Prostate gland (tissue), 2 donors: Measurements from ENCODE around the gene KAT2A. TPM values are rescaled to one million over a fixed set of nuclear protein-coding genes. Genes with fewer than 3 reads are reported as not detected.

Experiments used
- DNase-seq: peaks from one replicate; pipeline ENCODE4 v3.0.0-alpha.2; 2019; ENCODE audit warnings: low spot score
- H3K27ac ChIP-seq, 2 donors: fragments of 200-600 bp; sonication (generic); 2 replicates each; pipeline ENCODE4 v1.5.1; 2017 to 2019
- H3K27me3 ChIP-seq: fragments of 200-600 bp; sonication (generic); replicated peaks from 2 replicates; pipeline ENCODE4 v1.5.1; 2019; ENCODE audit not compliant: insufficient read depth
- H3K36me3 ChIP-seq, 2 donors: fragments of 200-600 bp; sonication (generic); 1 replicate in 1 of 2; 2 replicates in 1 of 2; pipeline versions ENCODE4 v1.5.1 to v1.8.1; 2017 to 2019
- H3K4me1 ChIP-seq: fragments of 200-600 bp; sonication (generic); replicated peaks from 2 replicates; pipeline ENCODE4 v1.5.1; 2019
- H3K4me3 ChIP-seq, 2 donors: fragments of 200-600 bp; sonication (generic); 2 replicates each; pipeline ENCODE4 v1.5.1; 2017 to 2019
- H3K9me3 ChIP-seq: fragments of 200-600 bp; sonication (generic); 2 replicates; pipeline ENCODE4 v1.5.1; 2017
- POLR2A ChIP-seq: fragments of 450-650 bp; IDR thresholded peaks from one replicate; pipeline ENCODE4 v1.6.1; 2016; ENCODE audit warnings: antibody characterized with exemption, mild to moderate bottlenecking
- POLR2AphosphoS5 ChIP-seq: sonication (generic); formaldehyde crosslinking; IDR thresholded peaks from one replicate; pipeline ENCODE4 v1.6.1; 2017; ENCODE audit warnings: antibody characterized with exemption
- WGBS: methylation state at CpG from one replicate; pipeline ENCODE4 v1.1.5; 2018; 5-methylcytosine and 5-hydroxymethylcytosine counted together
- intact Hi-C: fragments of 100-400 bp; cut with DNase I; formaldehyde crosslinking; loops from one replicate; pipeline ENCODE4 v1.14.2; 2022
- total RNA-seq, 2 donors: library from RNA; depleted of rRNA; stranded (reverse); fragments of >200 nt; gene quantifications; one replicate each; pipeline ENCODE4 v1.1.0, GENCODE V29; 2016
- TF ChIP-seq, protein P1 (sequence below), 4 experiments: fragments of 200-600 bp in 2 of 4; fragments of 450-650 bp in 2 of 4; sonication (generic) in 2 of 4; IDR thresholded peaks; 1 replicate in 3 of 4; 2 replicates in 1 of 4; pipeline ENCODE4 v1.5.1; 2016 to 2019; ENCODE audit warnings: antibody characterized with exemption in 4 of 4, mild to moderate bottlenecking in 2 of 4, moderate library complexity in 2 of 4

Gene KAT2A
- total RNA-seq, 2 donors from 2014 or later, result 32.9 to 90.1 TPM

- intact Hi-C loops, result no loop called here
- H3K4me1 ChIP-seq, result no peaks in the 10 kb centered on the region
- H3K4me3 ChIP-seq, result peak overlapping the region; percentile 82 to 90
- no peaks in the 10 kb centered on the region for H3K9me3 ChIP-seq
- WGBS, result 39% methylated on average over 7 of the region's 7 CpGs
- no peaks in the 10 kb centered on the region for H3K36me3 ChIP-seq
- no peak for DNase-seq
- H3K27me3 ChIP-seq, result no peaks in the 10 kb centered on the region
- no peak overlapping the region for H3K27ac ChIP-seq
- TF ChIP-seq POLR2A, result no peak
- TF ChIP-seq POLR2AphosphoS5, result no peak
- TF ChIP-seq, protein P1, sequence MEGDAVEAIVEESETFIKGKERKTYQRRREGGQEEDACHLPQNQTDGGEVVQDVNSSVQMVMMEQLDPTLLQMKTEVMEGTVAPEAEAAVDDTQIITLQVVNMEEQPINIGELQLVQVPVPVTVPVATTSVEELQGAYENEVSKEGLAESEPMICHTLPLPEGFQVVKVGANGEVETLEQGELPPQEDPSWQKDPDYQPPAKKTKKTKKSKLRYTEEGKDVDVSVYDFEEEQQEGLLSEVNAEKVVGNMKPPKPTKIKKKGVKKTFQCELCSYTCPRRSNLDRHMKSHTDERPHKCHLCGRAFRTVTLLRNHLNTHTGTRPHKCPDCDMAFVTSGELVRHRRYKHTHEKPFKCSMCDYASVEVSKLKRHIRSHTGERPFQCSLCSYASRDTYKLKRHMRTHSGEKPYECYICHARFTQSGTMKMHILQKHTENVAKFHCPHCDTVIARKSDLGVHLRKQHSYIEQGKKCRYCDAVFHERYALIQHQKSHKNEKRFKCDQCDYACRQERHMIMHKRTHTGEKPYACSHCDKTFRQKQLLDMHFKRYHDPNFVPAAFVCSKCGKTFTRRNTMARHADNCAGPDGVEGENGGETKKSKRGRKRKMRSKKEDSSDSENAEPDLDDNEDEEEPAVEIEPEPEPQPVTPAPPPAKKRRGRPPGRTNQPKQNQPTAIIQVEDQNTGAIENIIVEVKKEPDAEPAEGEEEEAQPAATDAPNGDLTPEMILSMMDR (IDR thresholded peaks at IDR 0.05), result no peak
Observed at GRCh38 chr17:42120161-42120769, 902 bp downstream of the KAT2A start.

DNA sequence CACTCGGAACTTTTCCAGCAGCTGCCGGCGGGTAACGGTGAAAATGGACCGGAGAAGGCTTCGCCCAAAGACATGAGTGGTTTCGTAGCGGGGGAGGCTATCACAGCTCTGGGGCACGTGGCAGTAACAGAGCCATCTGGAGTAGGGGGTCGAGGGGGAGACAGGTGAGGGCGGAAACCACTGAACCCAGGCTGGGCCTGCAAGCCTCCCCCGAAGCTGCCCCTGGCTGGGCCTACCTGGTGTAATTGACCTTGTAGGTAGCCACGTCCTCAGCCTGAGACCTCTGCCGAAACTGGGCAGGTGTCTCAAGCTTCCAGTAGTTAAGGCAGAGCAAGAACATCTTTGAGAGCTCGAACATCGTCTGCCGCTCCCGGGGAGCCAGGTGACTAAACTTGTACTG is 1.9 kb downstream of the KAT2A start:
- Histone ChIP-seq H3K9me3 (no peaks in the 10 kb centered on the region), H3K36me3 (no peaks in the 10 kb centered on the region), H3K4me1 (no peaks in the 10 kb centered on the region), H3K27me3 (no peaks in the 10 kb centered on the region), H3K27ac (no peak overlapping the region), H3K4me3 (no peak overlapping the region)
- intact Hi-C loops, result loop anchor here (5.0 kb wide), 1 partner anchor 52 kb away; no protein-coding TSS in a partner anchor
- no peak for TF ChIP-seq POLR2AphosphoS5
- DNase-seq, result no peak
- WGBS, result 87% methylated on average over 18 of the region's 18 CpGs

- no peak for DNase-seq
- TF ChIP-seq POLR2AphosphoS5 (no peak), POLR2A (no peak)
- TF ChIP-seq, protein P1 (IDR thresholded peaks at IDR 0.05), result peak in 3 of 4 experiments; percentile 16 to 39 (median 31)
- no peaks in the 10 kb centered on the region for H3K9me3 ChIP-seq
- H3K27me3 ChIP-seq, result no peaks in the 10 kb centered on the region
- H3K36me3 ChIP-seq, result no peaks in the 10 kb centered on the region
- no peaks in the 10 kb centered on the region for H3K4me1 ChIP-seq
- H3K4me3 ChIP-seq, result no peak overlapping the region
- intact Hi-C loops, result loop anchor here (5.0 kb wide), 1 partner anchor 51 kb away; no protein-coding TSS in a partner anchor
- 70% methylated on average over 2 of the region's 2 CpGs for WGBS
- no peak overlapping the region for H3K27ac ChIP-seq
Observed at GRCh38 chr17:42118545-42118944, 2.6 kb downstream of the KAT2A start.

DNA sequence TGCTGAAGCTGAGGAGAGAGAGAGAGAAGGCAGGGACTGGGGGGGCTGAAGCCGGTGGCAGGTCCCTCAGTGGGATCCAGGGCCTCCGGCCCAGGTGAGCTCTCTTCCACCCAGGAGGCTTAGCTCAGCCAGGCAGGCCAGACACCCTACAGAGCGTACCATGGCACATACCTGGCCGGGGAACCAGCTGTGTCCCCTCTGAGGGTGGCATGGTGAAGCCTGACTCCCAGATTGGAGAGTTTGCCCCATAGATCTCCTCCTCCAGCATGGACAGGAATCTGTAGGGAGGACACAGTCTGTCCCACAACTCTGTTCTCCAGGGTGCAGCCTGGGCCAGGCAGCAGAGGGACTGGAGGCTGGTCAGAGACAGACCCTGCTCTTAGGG is 3.0 kb downstream of the KAT2A start:
- 91% methylated on average over 4 of the region's 4 CpGs for WGBS
- DNase-seq, result no peak
- TF ChIP-seq, protein P1 (IDR thresholded peaks at IDR 0.05), result no peak
- no peak for TF ChIP-seq POLR2A
- TF ChIP-seq POLR2AphosphoS5, result no peak
- Histone ChIP-seq H3K4me3 (no peak overlapping the region), H3K27me3 (no peaks in the 10 kb centered on the region), H3K9me3 (no peaks in the 10 kb centered on the region), H3K27ac (no peak overlapping the region), H3K4me1 (peaks cover 3% of the 10 kb centered on the region), H3K36me3 (no peaks in the 10 kb centered on the region)
- intact Hi-C loops, result loop anchor here (5.0 kb wide), 1 partner anchor 51 kb away; no protein-coding TSS in a partner anchor

DNA sequence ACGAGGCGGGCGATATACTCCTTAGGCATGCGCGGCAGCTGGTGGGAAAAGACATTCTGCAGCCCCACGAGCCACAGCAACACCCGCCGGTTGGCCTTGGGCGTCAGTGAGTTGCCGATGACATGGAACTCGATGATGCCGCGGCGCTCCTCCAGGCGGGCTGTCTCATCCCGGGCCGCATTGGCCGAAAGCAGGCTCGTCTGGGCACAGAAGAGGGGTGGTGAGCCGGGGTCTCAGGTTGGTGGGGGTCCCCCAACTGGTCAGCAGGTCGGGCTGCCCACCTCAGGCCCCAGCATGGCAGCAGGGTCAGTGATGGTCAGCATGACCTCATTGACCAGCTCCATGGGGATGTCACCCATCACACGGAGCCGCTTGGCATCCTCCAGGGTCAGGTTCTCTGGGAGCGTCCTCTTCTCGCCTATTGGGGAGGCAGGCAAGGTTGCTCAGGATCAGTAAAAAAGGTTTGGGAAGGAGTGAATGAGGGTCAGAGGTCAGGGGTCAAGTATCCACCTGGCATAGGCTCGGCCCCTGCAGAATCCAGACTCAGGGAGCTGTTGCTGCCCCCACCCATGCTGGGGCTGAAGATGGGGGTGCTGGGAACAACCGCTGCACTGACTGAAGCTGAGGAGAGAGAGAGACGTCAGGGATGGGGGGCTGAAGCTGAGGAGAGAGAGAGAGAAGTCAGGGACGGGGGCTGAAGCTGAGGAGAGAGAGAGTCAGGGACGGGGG is 3.6 kb downstream of the KAT2A start:
- WGBS, result 84% methylated on average over 29 of the region's 30 CpGs
- intact Hi-C loops, result loop anchor here (5.0 kb wide), 1 partner anchor 50 kb away; no protein-coding TSS in a partner anchor

More for the DNA sequence above, 3.6 kb downstream of the KAT2A start:
- TF ChIP-seq POLR2AphosphoS5 (no peak), POLR2A (no peak)
- TF ChIP-seq, protein P1 (IDR thresholded peaks at IDR 0.05), result no peak
- no peak for DNase-seq
- no peaks in the 10 kb centered on the region for H3K27me3 ChIP-seq
- no peak overlapping the region for H3K4me3 ChIP-seq
- no peak overlapping the region for H3K27ac ChIP-seq
- peaks cover 8% of the 10 kb centered on the region for H3K4me1 ChIP-seq
- no peaks in the 10 kb centered on the region for H3K36me3 ChIP-seq
- H3K9me3 ChIP-seq, result no peaks in the 10 kb centered on the region
